ENCODE measurements around the gene MAPKAPK2. TPM values are rescaled to one million over a fixed set of nuclear protein-coding genes. Genes with fewer than 3 reads are reported as not detected.

Gene MAPKAPK2
- total and polyA plus RNA-seq, 2 of the 13 experiments (the other 11 are each of a cell fraction or from before 2014, with no cell fraction given) = 16.6 to 34.0 TPM

- TF ChIP-seq, protein P1, sequence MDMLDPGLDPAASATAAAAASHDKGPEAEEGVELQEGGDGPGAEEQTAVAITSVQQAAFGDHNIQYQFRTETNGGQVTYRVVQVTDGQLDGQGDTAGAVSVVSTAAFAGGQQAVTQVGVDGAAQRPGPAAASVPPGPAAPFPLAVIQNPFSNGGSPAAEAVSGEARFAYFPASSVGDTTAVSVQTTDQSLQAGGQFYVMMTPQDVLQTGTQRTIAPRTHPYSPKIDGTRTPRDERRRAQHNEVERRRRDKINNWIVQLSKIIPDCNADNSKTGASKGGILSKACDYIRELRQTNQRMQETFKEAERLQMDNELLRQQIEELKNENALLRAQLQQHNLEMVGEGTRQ (IDR thresholded peaks at IDR 0.05; ENCODE audit: low read depth, low read length) = no peak
- TF ChIP-seq, protein P1 (CRISPR knock-in tag; IDR thresholded peaks at IDR 0.05; ENCODE audit: borderline replicate concordance) = no peak
- TF ChIP-seq ZNF441 (CRISPR knock-in tag; IDR thresholded peaks at IDR 0.05; ENCODE audit: borderline replicate concordance) (no peak), ZBTB43 (CRISPR knock-in tag; conservative IDR thresholded peaks at IDR 0.05) (peak; percentile 62; the same call in 1 of the 2 replicates), ETV5 (CRISPR knock-in tag; IDR thresholded peaks at IDR 0.05; ENCODE audit: borderline replicate concordance) (peak; percentile 48; the same call in 1 of the 2 replicates), SIN3A (IDR thresholded peaks at IDR 0.05; ENCODE audit: borderline replicate concordance, low read depth, low read length) (peak; percentile 80; the same call in 1 of the 2 replicates), ZNF841 (CRISPR knock-in tag; IDR thresholded peaks at IDR 0.05; ENCODE audit: borderline replicate concordance) (no peak; the same call in 1 of the 2 replicates), ZNF780A (CRISPR knock-in tag; IDR thresholded peaks at IDR 0.05) (no peak), ZNF180 (CRISPR knock-in tag; IDR thresholded peaks at IDR 0.05; ENCODE audit: borderline replicate concordance, low read depth) (no peak), ZNF256 (CRISPR knock-in tag; conservative IDR thresholded peaks at IDR 0.05) (no peak), RELA (CRISPR knock-in tag; IDR thresholded peaks at IDR 0.05) (no peak), NFAT5 (CRISPR knock-in tag; IDR thresholded peaks at IDR 0.05) (no peak), ZFP62 (CRISPR knock-in tag; IDR thresholded peaks at IDR 0.05) (no peak), TIGD3 (CRISPR knock-in tag; IDR thresholded peaks at IDR 0.05; ENCODE audit: borderline replicate concordance) (no peak), ZNF382 (CRISPR knock-in tag; IDR thresholded peaks at IDR 0.05; ENCODE audit: borderline replicate concordance) (no peak), ZNF7 (CRISPR knock-in tag; IDR thresholded peaks at IDR 0.05) (no peak)
Measured at GRCh38 chr1:206635080-206635977, 49.4 kb upstream of the MAPKAPK2 start, which contains the start of gene DYRK3 (continued).
